ENCODE measurements around the gene KRTAP1-3.
"Not testable (repeated sequence)": the region's sequence is repeated elsewhere in the genome, so short reads cannot be mapped to it uniquely, and the experiment has no call there.

DNA sequence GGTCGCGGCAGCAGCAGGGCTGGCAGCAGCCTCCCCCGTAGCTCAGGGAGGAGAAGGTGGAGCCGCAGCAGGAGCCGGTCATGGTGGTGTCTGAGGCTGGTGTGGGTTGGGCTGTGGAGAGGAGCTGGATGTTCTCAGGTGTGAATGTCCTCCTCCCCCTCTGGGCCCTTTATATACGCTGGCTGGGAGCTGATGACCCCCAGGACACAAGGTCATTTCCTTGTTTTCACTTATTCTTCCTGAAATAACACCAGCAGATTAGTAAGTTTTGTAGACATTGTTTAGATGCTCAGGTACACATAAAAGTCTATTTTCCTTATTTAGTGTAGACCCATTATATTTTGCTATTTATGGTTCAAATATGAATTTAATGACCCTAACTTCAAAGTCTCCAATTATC lies 20.5 kb upstream of the KRTAP1-3 start, which contains the start of gene KRTAP2-2:
- TF ChIP-seq, protein P1, sequence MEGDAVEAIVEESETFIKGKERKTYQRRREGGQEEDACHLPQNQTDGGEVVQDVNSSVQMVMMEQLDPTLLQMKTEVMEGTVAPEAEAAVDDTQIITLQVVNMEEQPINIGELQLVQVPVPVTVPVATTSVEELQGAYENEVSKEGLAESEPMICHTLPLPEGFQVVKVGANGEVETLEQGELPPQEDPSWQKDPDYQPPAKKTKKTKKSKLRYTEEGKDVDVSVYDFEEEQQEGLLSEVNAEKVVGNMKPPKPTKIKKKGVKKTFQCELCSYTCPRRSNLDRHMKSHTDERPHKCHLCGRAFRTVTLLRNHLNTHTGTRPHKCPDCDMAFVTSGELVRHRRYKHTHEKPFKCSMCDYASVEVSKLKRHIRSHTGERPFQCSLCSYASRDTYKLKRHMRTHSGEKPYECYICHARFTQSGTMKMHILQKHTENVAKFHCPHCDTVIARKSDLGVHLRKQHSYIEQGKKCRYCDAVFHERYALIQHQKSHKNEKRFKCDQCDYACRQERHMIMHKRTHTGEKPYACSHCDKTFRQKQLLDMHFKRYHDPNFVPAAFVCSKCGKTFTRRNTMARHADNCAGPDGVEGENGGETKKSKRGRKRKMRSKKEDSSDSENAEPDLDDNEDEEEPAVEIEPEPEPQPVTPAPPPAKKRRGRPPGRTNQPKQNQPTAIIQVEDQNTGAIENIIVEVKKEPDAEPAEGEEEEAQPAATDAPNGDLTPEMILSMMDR (IDR thresholded peaks at IDR 0.05) = not testable (repeated sequence)
- TF ChIP-seq POLR2A (IDR thresholded peaks at IDR 0.05) = not testable (repeated sequence)
